Fibroblast of lung (primary cell): ENCODE results near the gene CORO7. TPM values are rescaled to one million over a fixed set of nuclear protein-coding genes. Genes with fewer than 3 reads are reported as not detected.

Source experiments
- DNase-seq, 2 donors: peaks; one replicate each; pipeline versions ENCODE4 v3.0.0 to v3.0.0-alpha.2; 2010; ENCODE audit warnings: low read depth in 2 of 2
- H2AFZ ChIP-seq: 2 replicates; pipeline ENCODE4 v1.5.1; 2012; ENCODE audit warnings: low read length, control low read depth, inconsistent platforms
- H3K27ac ChIP-seq: 2 replicates; pipeline ENCODE4 v1.5.1; 2011; ENCODE audit warnings: low read length, control low read depth; ENCODE audit not compliant: insufficient read depth
- H3K27me3 ChIP-seq: 2 replicates; pipeline ENCODE4 v1.5.1; 2011; ENCODE audit warnings: mild to moderate bottlenecking, low read length; ENCODE audit not compliant: control insufficient read depth, insufficient read depth
- H3K36me3 ChIP-seq: 2 replicates; pipeline ENCODE4 v1.5.1; 2011; ENCODE audit warnings: low read length; ENCODE audit not compliant: control insufficient read depth, insufficient read depth
- H3K4me1 ChIP-seq: 2 replicates; pipeline ENCODE4 v1.5.1; 2011; ENCODE audit warnings: low read length; ENCODE audit not compliant: control insufficient read depth, insufficient read depth; ENCODE audit errors: extremely low read depth
- H3K4me2 ChIP-seq: 2 replicates; pipeline ENCODE4 v1.5.1; 2011; ENCODE audit warnings: low read length, control low read depth; ENCODE audit not compliant: insufficient read depth; ENCODE audit errors: extremely low read depth
- H3K4me3 ChIP-seq, 4 experiments: fragments of 200-600 bp in 1 of 4; sonication (generic) in 1 of 4; replicated peaks in 1 of 4; 2 replicates each; pipeline ENCODE4 v1.5.1; 2011 to 2016; ENCODE audit warnings: low read length in 4 of 4, low read depth in 3 of 4, mild to moderate bottlenecking in 3 of 4, control low read depth in 2 of 4, inconsistent platforms in 1 of 4, mixed read lengths in 1 of 4; ENCODE audit not compliant: insufficient read depth in 1 of 4; ENCODE audit errors: control extremely low read depth in 1 of 4
- H3K79me2 ChIP-seq: 2 replicates; pipeline ENCODE4 v1.5.1; 2012; ENCODE audit warnings: mild to moderate bottlenecking, low read length, inconsistent platforms; ENCODE audit not compliant: control insufficient read depth, insufficient read depth
- H3K9ac ChIP-seq: 2 replicates; pipeline ENCODE4 v1.5.1; 2011; ENCODE audit warnings: mild to moderate bottlenecking, low read length, control low read depth; ENCODE audit not compliant: insufficient read depth
- H3K9me3 ChIP-seq: 2 replicates; pipeline ENCODE4 v1.5.1; 2012; ENCODE audit warnings: low read depth, low read length; ENCODE audit not compliant: control insufficient read depth, insufficient read depth
- H4K20me1 ChIP-seq: 2 replicates; pipeline ENCODE4 v1.5.1; 2011; ENCODE audit warnings: low read length; ENCODE audit not compliant: control insufficient read depth, insufficient read depth; ENCODE audit errors: extremely low read depth
- CTCF ChIP-seq, 2 donors: IDR thresholded peaks in 1 of 2; conservative IDR thresholded peaks in 1 of 2; 1 replicate in 1 of 2; 2 replicates in 1 of 2; pipeline ENCODE4 v1.5.1; 2011 to 2012; ENCODE audit warnings: low read length in 2 of 2, control low read depth in 1 of 2, inconsistent platforms in 1 of 2, low read depth in 1 of 2, mild to moderate bottlenecking in 1 of 2
- EZH2 ChIP-seq: IDR thresholded peaks from 2 replicates; pipeline ENCODE4 v1.5.1; 2012; ENCODE audit warnings: low read length, control low read depth, mild to moderate bottlenecking; ENCODE audit errors: missing control alignments
- polyA plus RNA-seq, 2 donors: library from polyadenylated mRNA; depleted of rRNA in 1 of 2; stranded (reverse) in 1 of 2; unstranded in 1 of 2; fragments of >200 nt; gene quantifications; 2 replicates each; pipeline ENCODE4 v1.2.1, GENCODE V29; 2011 to 2012; ENCODE audit warnings: missing spikeins in 1 of 2
- total RNA-seq: library from RNA; depleted of rRNA; stranded (reverse); fragments of >200 nt; gene quantifications from 2 replicates; pipeline ENCODE4 v1.2.1, GENCODE V29; 2014

CORO7 gene
- total and polyA plus RNA-seq, 2 donors (not counting 1 experiment from before 2014, with no cell fraction given): 6.1 to 11.1 TPM

DNA sequence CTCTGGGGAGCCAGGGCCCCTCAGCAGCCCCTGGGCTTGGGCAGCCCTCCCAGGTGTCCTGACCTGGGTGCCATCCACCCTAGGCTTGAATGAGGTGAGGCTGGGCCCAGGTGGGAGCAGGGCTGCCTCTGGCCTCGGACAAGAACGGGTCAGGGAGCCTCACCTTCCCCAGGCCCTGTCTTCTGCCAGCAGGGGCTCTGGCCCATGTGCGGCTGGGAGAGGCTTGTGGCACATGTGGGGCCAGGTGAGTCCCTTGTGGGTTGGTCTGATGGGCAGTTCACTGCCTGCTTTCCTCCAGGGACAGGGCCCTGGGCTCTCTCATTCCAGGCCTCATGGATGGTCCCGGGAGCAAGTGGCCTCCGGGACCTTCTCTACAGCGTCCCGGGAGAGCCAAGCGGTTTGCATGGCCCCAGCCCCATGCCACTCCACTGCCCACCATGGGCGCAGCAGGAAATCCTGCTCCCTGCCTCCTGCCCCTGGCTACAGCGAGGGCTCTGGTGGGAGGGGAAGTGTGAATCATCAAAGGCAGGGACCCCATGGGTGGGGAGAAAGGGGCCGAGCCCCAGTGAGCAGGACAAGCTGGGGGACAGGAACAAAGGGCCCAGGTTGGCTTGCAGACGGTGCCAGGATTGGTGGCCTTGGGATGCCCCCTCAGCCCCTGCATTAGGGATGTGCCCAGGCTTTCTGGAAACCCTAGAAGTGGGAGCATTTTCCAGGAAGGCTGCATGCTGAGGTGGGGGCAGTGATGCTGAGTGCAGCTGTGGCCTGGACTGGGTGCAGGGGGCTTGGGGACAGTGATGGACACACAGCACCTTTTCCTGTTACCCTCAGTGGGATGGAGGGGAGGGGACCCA is 32.6 kb downstream of the CORO7 start:
- H3K4me1 ChIP-seq: peaks cover 53% of the 10 kb centered on the region

GRCh38 chr16:4382795-4383357 is 33.5 kb downstream of the CORO7 start:
- Histone ChIP-seq H3K36me3 (peaks cover 42% of the 10 kb centered on the region), H3K9ac (peak overlapping the region; percentile 8), H3K79me2 (peaks cover 44% of the 10 kb centered on the region), H3K27ac (peak overlapping the region; percentile 71), H2AFZ (no peak overlapping the region), H3K4me1 (peaks cover 51% of the 10 kb centered on the region), H4K20me1 (no peaks in the 10 kb centered on the region), H3K9me3 (no peaks in the 10 kb centered on the region), H3K4me2 (no peak overlapping the region), H3K4me3 (no peak overlapping the region), H3K27me3 (no peaks in the 10 kb centered on the region)
- no peak for DNase-seq
- TF ChIP-seq EZH2 (no peak), CTCF (conservative IDR thresholded peaks at IDR 0.05 in 1 of 2, IDR thresholded peaks at IDR 0.05 in 1 of 2; ENCODE audit: low read depth in 1 of 2, low read length in 2 of 2) (no peak)

More for the DNA sequence above, 32.6 kb downstream of the CORO7 start:
- Histone ChIP-seq H4K20me1 (no peaks in the 10 kb centered on the region), H3K27me3 (no peaks in the 10 kb centered on the region), H3K36me3 (peaks cover 41% of the 10 kb centered on the region), H3K4me2 (no peak overlapping the region), H3K79me2 (peaks cover 35% of the 10 kb centered on the region), H2AFZ (no peak overlapping the region), H3K27ac (peak overlapping the region; percentile 71), H3K9ac (no peak overlapping the region), H3K9me3 (no peaks in the 10 kb centered on the region), H3K4me3 (no peak overlapping the region)
- TF ChIP-seq CTCF (conservative IDR thresholded peaks at IDR 0.05 in 1 of 2, IDR thresholded peaks at IDR 0.05 in 1 of 2; ENCODE audit: low read depth in 1 of 2, low read length in 2 of 2) (no peak), EZH2 (no peak)
- DNase-seq: no peak

DNA sequence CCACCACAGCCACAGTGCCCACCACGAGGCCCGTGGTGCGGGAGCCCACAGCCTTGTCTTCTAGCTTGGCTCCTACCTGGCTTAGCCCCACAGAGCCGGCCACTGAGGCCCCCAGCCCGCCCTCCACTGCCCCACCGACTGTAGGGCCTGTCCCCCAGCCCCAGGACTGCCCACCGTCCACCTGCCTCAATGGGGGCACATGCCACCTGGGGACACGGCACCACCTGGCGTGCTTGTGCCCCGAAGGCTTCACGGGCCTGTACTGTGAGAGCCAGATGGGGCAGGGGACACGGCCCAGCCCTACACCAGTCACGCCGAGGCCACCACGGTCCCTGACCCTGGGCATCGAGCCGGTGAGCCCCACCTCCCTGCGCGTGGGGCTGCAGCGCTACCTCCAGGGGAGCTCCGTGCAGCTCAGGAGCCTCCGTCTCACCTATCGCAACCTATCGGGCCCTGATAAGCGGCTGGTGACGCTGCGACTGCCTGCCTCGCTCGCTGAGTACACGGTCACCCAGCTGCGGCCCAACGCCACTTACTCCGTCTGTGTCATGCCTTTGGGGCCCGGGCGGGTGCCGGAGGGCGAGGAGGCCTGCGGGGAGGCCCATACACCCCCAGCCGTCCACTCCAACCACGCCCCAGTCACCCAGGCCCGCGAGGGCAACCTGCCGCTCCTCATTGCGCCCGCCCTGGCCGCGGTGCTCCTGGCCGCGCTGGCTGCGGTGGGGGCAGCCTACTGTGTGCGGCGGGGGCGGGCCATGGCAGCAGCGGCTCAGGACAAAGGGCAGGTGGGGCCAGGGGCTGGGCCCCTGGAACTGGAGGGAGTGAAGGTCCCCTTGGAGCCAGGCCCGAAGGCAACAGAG is 34.2 kb downstream of the CORO7 start:
- Histone ChIP-seq H3K4me3 (no peak overlapping the region), H3K36me3 (peaks cover 42% of the 10 kb centered on the region), H3K27me3 (no peaks in the 10 kb centered on the region), H3K4me2 (no peak overlapping the region), H2AFZ (no peak overlapping the region), H3K4me1 (peaks cover 51% of the 10 kb centered on the region), H4K20me1 (no peaks in the 10 kb centered on the region), H3K27ac (peak overlapping the region; percentile 71), H3K9ac (no peak overlapping the region), H3K79me2 (peaks cover 51% of the 10 kb centered on the region), H3K9me3 (no peaks in the 10 kb centered on the region)
- no peak for TF ChIP-seq EZH2
- TF ChIP-seq CTCF (conservative IDR thresholded peaks at IDR 0.05 in 1 of 2, IDR thresholded peaks at IDR 0.05 in 1 of 2; ENCODE audit: low read depth in 1 of 2, low read length in 2 of 2): no peak
- DNase-seq: no peak
